Transverse colon (tissue), 3 donors: ENCODE data around the gene WDR62.
A peak's percentile ranks its signal among the peaks of the same experiment; 100 is the strongest.

Source experiments
- CTCF ChIP-seq, 5 experiments: fragments of 200-600 bp in 3 of 5; fragments of 450-650 bp in 2 of 5; sonication (generic) in 3 of 5; IDR thresholded peaks; 1 replicate in 2 of 5; 2 replicates in 3 of 5; pipeline ENCODE4 v1.5.1; 2016 to 2017; ENCODE audit warnings: antibody characterized with exemption in 5 of 5, inconsistent platforms in 3 of 5, mild to moderate bottlenecking in 2 of 5, moderate library complexity in 1 of 5
- POLR2A ChIP-seq: fragments of 450-650 bp; IDR thresholded peaks from one replicate; pipeline ENCODE4 v1.6.1; 2016; ENCODE audit warnings: antibody characterized with exemption, mild to moderate bottlenecking, moderate library complexity

DNA sequence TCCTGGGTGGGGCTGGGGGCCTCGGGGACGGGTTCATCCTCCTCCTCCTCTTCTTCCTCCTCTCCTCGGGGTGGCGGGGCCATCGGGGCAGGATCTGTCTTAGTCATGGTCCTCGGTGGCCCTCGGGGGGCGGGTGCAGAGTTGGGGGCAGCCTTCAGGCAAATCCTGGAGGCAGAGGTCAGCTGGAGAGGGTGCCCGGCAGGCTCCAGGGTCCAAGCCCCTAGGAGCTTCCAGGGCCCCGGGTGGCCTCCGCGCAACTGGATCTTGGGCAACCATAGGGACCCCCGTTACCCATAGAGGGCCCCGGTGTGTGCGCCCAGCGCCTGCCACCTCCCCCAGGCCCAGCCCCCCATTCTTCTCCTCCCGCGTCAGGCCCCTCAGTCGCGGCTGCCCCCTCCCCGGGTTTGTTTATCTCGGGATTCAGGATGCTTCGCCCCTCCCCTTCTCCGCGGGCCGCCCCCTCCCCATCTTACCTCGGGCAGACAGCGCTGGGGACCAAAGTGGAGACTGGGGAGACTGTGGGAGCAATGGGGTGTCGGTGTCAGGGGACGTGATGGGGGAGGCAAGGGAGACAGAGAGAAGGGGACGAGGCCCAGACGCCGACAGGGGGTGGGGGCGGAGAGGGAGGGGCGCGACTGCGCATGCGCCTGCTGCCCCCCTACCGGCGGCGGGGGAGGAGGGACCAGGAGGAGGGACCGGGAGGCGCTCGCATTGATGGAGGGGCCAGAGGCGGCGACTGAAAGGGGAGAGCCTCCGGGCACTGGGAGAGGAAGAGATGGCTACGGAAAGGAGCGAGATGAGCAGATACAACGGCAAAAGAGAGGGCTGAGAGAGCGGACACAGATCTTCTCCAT lies 22.2 kb upstream of the WDR62 start, which contains the start of gene CLIP3:
- no peak for TF ChIP-seq POLR2A
- TF ChIP-seq CTCF (IDR thresholded peaks at IDR 0.05), result peak in 1 of 5 experiments; percentile 24
